Measurements from ENCODE around the gene PRRG3. TPM values are rescaled to one million over a fixed set of nuclear protein-coding genes. Genes with fewer than 3 reads are reported as not detected.

PRRG3 gene
- total and polyA plus RNA-seq, 2 donors (not counting 1 experiment from before 2014, with no cell fraction given), result not detected

DNA sequence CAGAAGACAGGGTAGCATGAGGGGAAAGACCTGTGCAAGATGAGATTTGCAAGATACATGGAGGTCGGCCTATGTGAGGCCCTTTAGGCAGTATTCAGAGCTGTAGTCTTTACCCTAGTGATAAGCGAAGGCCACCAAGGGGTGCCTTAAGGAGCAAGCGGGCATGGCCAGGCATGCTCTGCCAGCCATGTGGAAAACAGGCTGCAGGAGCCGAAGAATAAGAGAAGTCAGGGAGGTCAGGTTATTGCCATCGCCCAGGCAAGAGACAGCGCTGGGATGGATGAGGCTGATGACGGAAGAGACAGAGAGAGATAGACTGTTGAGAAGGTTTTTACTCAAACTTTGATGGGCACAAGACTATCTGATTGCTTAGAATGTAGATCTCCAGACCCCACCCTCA, 13.6 kb downstream of the PRRG3 start:
- Histone ChIP-seq H3K27me3 (replicated peaks in 1 of 4; ENCODE audit: control extremely low read depth in 1 of 4, control insufficient read depth in 3 of 4, insufficient read depth in 4 of 4, low read length in 3 of 4) (no peaks in the 10 kb centered on the region), H3K36me3 (replicated peaks in 1 of 2; ENCODE audit: control extremely low read depth in 1 of 2, control insufficient read depth in 1 of 2, extremely low read depth in 1 of 2, insufficient read depth in 2 of 2, low read length in 1 of 2) (no peaks in the 10 kb centered on the region), H4K20me1 (ENCODE audit: control insufficient read depth, insufficient read depth, low read length, poor library complexity, severe bottlenecking) (no peaks in the 10 kb centered on the region), H3K4me3 (ENCODE audit: control extremely low read depth in 1 of 5, extremely low read depth in 1 of 5, insufficient read depth in 1 of 5, low read depth in 2 of 5, low read length in 4 of 5) (no peak overlapping the region), H3K9ac (ENCODE audit: low read length) (no peak overlapping the region), H3K4me2 (replicated peaks; ENCODE audit: low read depth, low read length, poor library complexity, severe bottlenecking) (no peak overlapping the region), H3K27ac (ENCODE audit: low read length in 2 of 2) (no peak overlapping the region), H3K4me1 (ENCODE audit: control insufficient read depth in 2 of 2, insufficient read depth in 2 of 2, low read length in 2 of 2) (no peaks in the 10 kb centered on the region), H3K79me2 (ENCODE audit: control insufficient read depth, insufficient read depth, low read length) (no peaks in the 10 kb centered on the region), H3K9me3 (ENCODE audit: control extremely low read depth in 1 of 3, control insufficient read depth in 2 of 3, insufficient read depth in 1 of 3, low read length in 2 of 3) (no peaks in the 10 kb centered on the region), H2AFZ (ENCODE audit: insufficient read depth, low read depth, low read length, poor library complexity, severe bottlenecking) (no peak overlapping the region)
- Mint-ChIP-seq H3K27ac (no peak overlapping the region), H3K27me3 (no peaks in the 10 kb centered on the region), H3K4me1 (no peaks in the 10 kb centered on the region), H3K9me3 (ENCODE audit: insufficient read depth) (no peaks in the 10 kb centered on the region), H3K4me3 (no peak overlapping the region)
- WGBS (ENCODE audit: insufficient coverage), result 68% methylated on average over 6 of the region's 7 CpGs
- ATAC-seq (ENCODE audit: low read depth), result no peak
- CTCF ChIA-PET, result no interaction called here
- DNase-seq, result no peak
- no peak for TF ChIP-seq EZH2 (IDR thresholded peaks at IDR 0.05; ENCODE audit: borderline replicate concordance, insufficient read depth, low read depth, low read length, poor library complexity, severe bottlenecking)
- TF ChIP-seq, protein P1, sequence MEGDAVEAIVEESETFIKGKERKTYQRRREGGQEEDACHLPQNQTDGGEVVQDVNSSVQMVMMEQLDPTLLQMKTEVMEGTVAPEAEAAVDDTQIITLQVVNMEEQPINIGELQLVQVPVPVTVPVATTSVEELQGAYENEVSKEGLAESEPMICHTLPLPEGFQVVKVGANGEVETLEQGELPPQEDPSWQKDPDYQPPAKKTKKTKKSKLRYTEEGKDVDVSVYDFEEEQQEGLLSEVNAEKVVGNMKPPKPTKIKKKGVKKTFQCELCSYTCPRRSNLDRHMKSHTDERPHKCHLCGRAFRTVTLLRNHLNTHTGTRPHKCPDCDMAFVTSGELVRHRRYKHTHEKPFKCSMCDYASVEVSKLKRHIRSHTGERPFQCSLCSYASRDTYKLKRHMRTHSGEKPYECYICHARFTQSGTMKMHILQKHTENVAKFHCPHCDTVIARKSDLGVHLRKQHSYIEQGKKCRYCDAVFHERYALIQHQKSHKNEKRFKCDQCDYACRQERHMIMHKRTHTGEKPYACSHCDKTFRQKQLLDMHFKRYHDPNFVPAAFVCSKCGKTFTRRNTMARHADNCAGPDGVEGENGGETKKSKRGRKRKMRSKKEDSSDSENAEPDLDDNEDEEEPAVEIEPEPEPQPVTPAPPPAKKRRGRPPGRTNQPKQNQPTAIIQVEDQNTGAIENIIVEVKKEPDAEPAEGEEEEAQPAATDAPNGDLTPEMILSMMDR (IDR thresholded peaks at IDR 0.05), result no peak
- intact Hi-C loops (cut with micrococcal nuclease), result no loop called here
- POLR2A ChIA-PET, result no interaction called here

DNA sequence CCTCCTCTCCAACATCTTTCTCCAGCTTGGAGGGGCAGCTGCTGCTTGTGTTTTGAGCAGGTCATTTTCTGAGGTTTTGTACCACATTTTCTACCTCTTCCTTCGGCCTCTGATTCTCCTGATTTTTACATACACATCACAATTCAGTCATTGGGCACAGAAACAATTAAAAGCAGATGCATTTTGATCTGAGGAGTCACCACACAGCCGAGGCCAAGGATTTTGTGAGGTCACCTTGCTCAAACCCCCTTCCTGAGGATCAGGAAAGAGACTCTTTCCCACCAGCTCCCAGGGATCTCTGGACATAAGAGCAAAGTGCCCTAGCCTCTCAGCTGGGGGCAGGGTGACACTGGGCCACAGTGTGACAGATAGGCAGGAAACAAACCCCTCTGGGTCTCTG, 15.2 kb downstream of the PRRG3 start:
- Mint-ChIP-seq H3K27ac (no peak overlapping the region), H3K27me3 (no peaks in the 10 kb centered on the region), H3K4me3 (no peak overlapping the region), H3K4me1 (no peaks in the 10 kb centered on the region), H3K9me3 (ENCODE audit: insufficient read depth) (no peaks in the 10 kb centered on the region)
- Histone ChIP-seq H3K9me3 (ENCODE audit: control extremely low read depth in 1 of 3, control insufficient read depth in 2 of 3, insufficient read depth in 1 of 3, low read length in 2 of 3) (no peaks in the 10 kb centered on the region), H3K36me3 (replicated peaks in 1 of 2; ENCODE audit: control extremely low read depth in 1 of 2, control insufficient read depth in 1 of 2, extremely low read depth in 1 of 2, insufficient read depth in 2 of 2, low read length in 1 of 2) (no peaks in the 10 kb centered on the region), H3K4me2 (replicated peaks; ENCODE audit: low read depth, low read length, poor library complexity, severe bottlenecking) (no peak overlapping the region), H3K4me1 (ENCODE audit: control insufficient read depth in 2 of 2, insufficient read depth in 2 of 2, low read length in 2 of 2) (no peaks in the 10 kb centered on the region), H2AFZ (ENCODE audit: insufficient read depth, low read depth, low read length, poor library complexity, severe bottlenecking) (no peak overlapping the region), H3K79me2 (ENCODE audit: control insufficient read depth, insufficient read depth, low read length) (no peaks in the 10 kb centered on the region), H3K9ac (ENCODE audit: low read length) (no peak overlapping the region), H3K27me3 (replicated peaks in 1 of 4; ENCODE audit: control extremely low read depth in 1 of 4, control insufficient read depth in 3 of 4, insufficient read depth in 4 of 4, low read length in 3 of 4) (no peaks in the 10 kb centered on the region), H4K20me1 (ENCODE audit: control insufficient read depth, insufficient read depth, low read length, poor library complexity, severe bottlenecking) (no peaks in the 10 kb centered on the region), H3K27ac (ENCODE audit: low read length in 2 of 2) (no peak overlapping the region), H3K4me3 (ENCODE audit: control extremely low read depth in 1 of 5, extremely low read depth in 1 of 5, insufficient read depth in 1 of 5, low read depth in 2 of 5, low read length in 4 of 5) (no peak overlapping the region)
- WGBS (ENCODE audit: insufficient coverage), result no CpG with 5 or more reads among the region's 2 CpGs
- TF ChIP-seq EZH2 (IDR thresholded peaks at IDR 0.05; ENCODE audit: borderline replicate concordance, insufficient read depth, low read depth, low read length, poor library complexity, severe bottlenecking), result no peak
- TF ChIP-seq, protein P1 (IDR thresholded peaks at IDR 0.05), result no peak
- intact Hi-C loops (cut with micrococcal nuclease), result no loop called here
- DNase-seq, result no peak
- POLR2A ChIA-PET, result no interaction called here
- no peak for ATAC-seq (ENCODE audit: low read depth)
- CTCF ChIA-PET, result no interaction called here

Data from B cell (primary cell).